Cardiac fibroblast (primary cell): ENCODE measurements around the gene SYPL2.

Experiments used
- DNase-seq, 2 donors: peaks; one replicate each; pipeline versions ENCODE4 v3.0.0 to v3.0.0-alpha.2; 2010; ENCODE audit warnings: low read depth in 2 of 2
- H3K4me3 ChIP-seq, 2 donors: replicated peaks in 1 of 2; 1 replicate in 1 of 2; 2 replicates in 1 of 2; pipeline ENCODE4 v1.5.1; 2011; ENCODE audit warnings: low read depth in 2 of 2, low read length in 2 of 2, mild to moderate bottlenecking in 2 of 2, moderate library complexity in 1 of 2
- CTCF ChIP-seq: IDR thresholded peaks from one replicate; pipeline ENCODE4 v1.5.1; 2011; ENCODE audit warnings: low read depth, mild to moderate bottlenecking, low read length, inconsistent platforms

The SYPL2 gene

GRCh38 chr1:109483672-109484518 lies 17.5 kb downstream of the SYPL2 start, which contains the start of gene ATXN7L2:
Gene ATXN7L2 (plus strand): TSS chr1:109483905. CDS start chr1:109483954, 49 bp downstream.
- no peak for TF ChIP-seq CTCF
- peak within 1 kb of the TSS; percentile 75 to 80 for H3K4me3 ChIP-seq

GRCh38 chr1:109484519-109484975 lies 18.2 kb downstream of the SYPL2 start:
- no peak for DNase-seq

More at GRCh38 chr1:109483672-109484518, 17.5 kb downstream of the SYPL2 start, which contains the start of gene ATXN7L2:
- DNase-seq, result peak; percentile 91 to 95

GRCh38 chr1:109485001-109485400 lies 18.7 kb downstream of the SYPL2 start:
- H3K4me3 ChIP-seq, result peak overlapping the region; percentile 75 to 80
- no peak for TF ChIP-seq CTCF
- no peak for DNase-seq

More at GRCh38 chr1:109484519-109484975, 18.2 kb downstream of the SYPL2 start:
- TF ChIP-seq CTCF, result no peak
- H3K4me3 ChIP-seq, result peak overlapping the region; percentile 75 to 80

- H3K4me3 ChIP-seq, result no peak overlapping the region
- no peak for TF ChIP-seq CTCF
- no peak for DNase-seq
These were observed 20.9 kb downstream of the SYPL2 start for GRCh38 chr1:109487261-109487660.

GRCh38 chr1:109488201-109488600 lies 21.9 kb downstream of the SYPL2 start:
- DNase-seq, result no peak
- peak; percentile 18 for TF ChIP-seq CTCF
- H3K4me3 ChIP-seq, result no peak overlapping the region

- H3K4me3 ChIP-seq, result no peak overlapping the region
- no peak for TF ChIP-seq CTCF
- DNase-seq, result no peak
These were observed 22.4 kb downstream of the SYPL2 start for GRCh38 chr1:109488696-109489095.
